Vagina (tissue), 2 donors: Measurements from ENCODE around the gene ATRIP.

Source experiments
- POLR2A ChIP-seq, 2 donors: fragments of 450-650 bp; IDR thresholded peaks; one replicate each; pipeline ENCODE4 v1.6.1; 2017; ENCODE audit warnings: antibody characterized with exemption in 2 of 2, mild to moderate bottlenecking in 2 of 2, moderate library complexity in 2 of 2
- POLR2AphosphoS5 ChIP-seq, 2 donors: sonication (generic); formaldehyde crosslinking; IDR thresholded peaks; one replicate each; pipeline ENCODE4 v1.9.0; 2017; ENCODE audit warnings: antibody characterized with exemption in 2 of 2, mild to moderate bottlenecking in 2 of 2, low read depth in 1 of 2; ENCODE audit not compliant: insufficient read depth in 1 of 2
- TF ChIP-seq, protein P1 (sequence below), 3 experiments: fragments of 450-650 bp in 2 of 3; fragments of 200-600 bp in 1 of 3; sonication (generic) in 1 of 3; IDR thresholded peaks; one replicate each; pipeline ENCODE4 v1.5.1; 2017 to 2019; ENCODE audit warnings: antibody characterized with exemption in 3 of 3, mild to moderate bottlenecking in 2 of 3, moderate library complexity in 2 of 3

DNA sequence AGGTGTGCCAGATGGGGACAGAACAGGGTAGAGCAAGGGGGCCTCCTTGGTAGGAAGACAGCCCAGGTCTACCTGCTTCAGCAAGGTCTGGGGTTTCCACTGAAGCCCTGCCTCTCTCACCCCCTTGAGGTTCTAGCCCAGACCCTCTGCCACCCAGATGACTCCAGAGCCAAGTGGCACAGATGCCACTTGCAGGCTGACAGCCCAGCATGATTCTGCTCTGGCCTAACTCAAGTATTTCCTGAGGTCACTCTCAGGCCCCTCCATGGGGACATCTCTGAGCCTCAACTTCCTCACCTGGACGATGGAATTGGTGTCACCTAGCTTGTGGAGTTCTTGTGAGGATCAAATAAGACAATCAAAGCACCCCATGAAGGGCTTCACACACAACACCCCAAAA lies 40.6 kb upstream of the ATRIP start:
- TF ChIP-seq, protein P1, sequence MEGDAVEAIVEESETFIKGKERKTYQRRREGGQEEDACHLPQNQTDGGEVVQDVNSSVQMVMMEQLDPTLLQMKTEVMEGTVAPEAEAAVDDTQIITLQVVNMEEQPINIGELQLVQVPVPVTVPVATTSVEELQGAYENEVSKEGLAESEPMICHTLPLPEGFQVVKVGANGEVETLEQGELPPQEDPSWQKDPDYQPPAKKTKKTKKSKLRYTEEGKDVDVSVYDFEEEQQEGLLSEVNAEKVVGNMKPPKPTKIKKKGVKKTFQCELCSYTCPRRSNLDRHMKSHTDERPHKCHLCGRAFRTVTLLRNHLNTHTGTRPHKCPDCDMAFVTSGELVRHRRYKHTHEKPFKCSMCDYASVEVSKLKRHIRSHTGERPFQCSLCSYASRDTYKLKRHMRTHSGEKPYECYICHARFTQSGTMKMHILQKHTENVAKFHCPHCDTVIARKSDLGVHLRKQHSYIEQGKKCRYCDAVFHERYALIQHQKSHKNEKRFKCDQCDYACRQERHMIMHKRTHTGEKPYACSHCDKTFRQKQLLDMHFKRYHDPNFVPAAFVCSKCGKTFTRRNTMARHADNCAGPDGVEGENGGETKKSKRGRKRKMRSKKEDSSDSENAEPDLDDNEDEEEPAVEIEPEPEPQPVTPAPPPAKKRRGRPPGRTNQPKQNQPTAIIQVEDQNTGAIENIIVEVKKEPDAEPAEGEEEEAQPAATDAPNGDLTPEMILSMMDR (IDR thresholded peaks at IDR 0.05) = no peak
- TF ChIP-seq POLR2AphosphoS5 (IDR thresholded peaks at IDR 0.05; ENCODE audit: insufficient read depth in 1 of 2, low read depth in 1 of 2) = no peak
- TF ChIP-seq POLR2A (IDR thresholded peaks at IDR 0.05) = no peak
